WI38 (cell line): ENCODE measurements around the gene TMEM101.
"Not testable (repeated sequence)": the region's sequence is repeated elsewhere in the genome, so short reads cannot be mapped to it uniquely, and the experiment has no call there.

Source experiments
- H3K4me3 ChIP-seq: 2 replicates; pipeline ENCODE4 v1.5.1; 2011; ENCODE audit warnings: low read depth, mild to moderate bottlenecking, control low read depth, low read length
- CTCF ChIP-seq: IDR thresholded peaks from 2 replicates; pipeline ENCODE4 v1.5.1; 2012; ENCODE audit warnings: low read depth, mild to moderate bottlenecking, control low read depth, low read length

The TMEM101 gene

GRCh38 chr17:44049294-44050060 lies 34.7 kb upstream of the TMEM101 start:
- H3K4me3 ChIP-seq, result no peak overlapping the region
- no peak for TF ChIP-seq CTCF

DNA sequence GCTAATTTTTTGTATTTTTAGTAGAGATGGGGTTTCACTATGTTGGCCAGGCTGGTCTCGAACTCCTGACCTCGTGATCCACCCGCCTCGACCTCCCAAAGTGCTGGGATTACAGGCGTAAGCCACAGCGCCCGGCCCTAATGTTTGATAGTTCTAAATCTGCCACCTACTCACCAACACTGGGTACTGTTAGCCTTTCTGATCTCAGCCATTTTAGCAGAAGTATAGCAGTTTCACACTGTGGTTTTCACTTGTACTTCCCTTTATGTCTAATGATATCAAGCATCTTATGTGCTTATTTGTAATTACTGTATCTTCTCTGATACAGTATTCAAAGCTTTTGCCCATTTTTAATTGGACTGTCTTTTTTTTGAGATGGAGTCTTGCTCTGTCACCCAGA lies 32.1 kb upstream of the TMEM101 start:
- not testable (repeated sequence) for H3K4me3 ChIP-seq

- no peak for TF ChIP-seq CTCF
Observed at GRCh38 chr17:44045486-44045885, 30.7 kb upstream of the TMEM101 start.

DNA sequence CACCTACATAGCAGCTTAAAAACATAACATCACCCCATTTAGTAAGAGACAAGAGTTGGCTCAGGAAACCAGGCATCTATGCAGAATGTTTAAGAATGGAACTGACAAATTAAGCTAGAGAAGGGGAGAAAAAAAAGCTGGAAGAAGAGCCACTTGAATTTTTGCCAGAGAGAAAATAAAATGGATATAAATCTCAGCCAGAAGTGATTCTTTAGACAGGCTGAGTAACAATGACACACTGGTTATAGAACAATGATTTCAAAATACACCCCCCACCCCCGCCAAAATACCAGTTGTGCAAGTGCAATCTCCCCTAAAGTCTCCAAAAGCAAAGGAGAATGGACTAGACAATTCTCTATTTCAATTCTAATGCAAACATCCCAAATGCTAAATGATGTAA lies 29.3 kb upstream of the TMEM101 start:
- H3K4me3 ChIP-seq, result no peak overlapping the region
- no peak for TF ChIP-seq CTCF

More at GRCh38 chr17:44045486-44045885, 30.7 kb upstream of the TMEM101 start:
- no peak overlapping the region for H3K4me3 ChIP-seq

DNA sequence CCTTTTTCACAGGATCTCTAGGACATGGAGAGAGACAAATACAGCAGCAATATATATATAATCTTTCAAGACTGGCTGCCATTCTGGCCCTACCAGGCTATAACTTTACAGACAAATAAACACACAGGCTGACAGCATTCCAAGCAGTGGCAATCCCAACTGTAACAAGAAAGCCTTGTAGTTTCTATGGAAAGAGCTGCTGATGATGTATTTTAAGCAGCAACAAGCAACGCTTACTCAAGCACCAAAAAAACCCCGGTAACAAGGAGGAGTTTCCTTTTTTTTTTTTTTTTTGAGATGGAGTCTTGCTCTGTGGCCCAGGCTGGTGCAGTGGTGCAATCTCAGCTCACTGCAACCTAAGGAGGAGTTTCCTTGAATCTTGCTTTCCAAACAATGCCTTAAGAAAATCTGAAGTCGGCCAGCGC lies 28.5 kb upstream of the TMEM101 start:
- TF ChIP-seq CTCF, result no peak
- no peak overlapping the region for H3K4me3 ChIP-seq

DNA sequence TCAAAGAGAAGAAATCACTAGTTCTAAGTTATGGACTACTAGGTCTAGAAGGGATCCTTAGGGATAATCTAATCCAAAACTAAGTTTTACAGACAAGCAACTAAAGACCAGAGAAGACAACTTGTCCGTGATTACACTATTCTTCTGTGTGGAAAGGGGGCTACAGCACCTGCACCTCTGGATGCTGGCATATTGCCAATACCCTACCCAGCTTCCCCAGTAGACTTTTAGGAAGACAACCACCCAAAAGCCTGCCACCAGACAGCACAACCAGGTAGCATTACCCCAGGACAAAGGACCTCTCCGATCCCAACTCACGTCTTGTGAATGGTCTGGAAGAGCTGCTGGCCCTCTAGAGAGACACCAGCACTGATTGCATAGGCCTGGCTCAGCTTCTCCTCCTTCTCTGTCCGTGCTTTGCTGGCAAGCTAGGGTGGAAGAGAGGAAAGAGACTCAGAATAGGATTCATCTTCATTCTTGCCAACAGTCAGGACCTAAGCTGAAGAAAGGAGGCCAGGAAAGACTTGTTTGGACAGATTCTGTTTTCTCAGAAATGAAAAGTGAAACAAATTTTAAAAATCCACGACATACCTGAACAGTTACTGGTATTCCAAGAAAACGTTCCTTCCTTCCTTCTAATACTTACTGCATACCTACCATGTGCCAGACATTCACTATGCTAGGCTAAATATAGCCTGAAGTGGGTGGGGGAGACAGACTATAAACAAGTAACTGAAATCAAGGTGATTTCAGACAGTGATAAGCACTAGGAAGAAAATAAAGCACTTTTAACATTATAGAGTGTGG lies 25.3 kb upstream of the TMEM101 start:
- H3K4me3 ChIP-seq, result no peak overlapping the region
- no peak for TF ChIP-seq CTCF

DNA sequence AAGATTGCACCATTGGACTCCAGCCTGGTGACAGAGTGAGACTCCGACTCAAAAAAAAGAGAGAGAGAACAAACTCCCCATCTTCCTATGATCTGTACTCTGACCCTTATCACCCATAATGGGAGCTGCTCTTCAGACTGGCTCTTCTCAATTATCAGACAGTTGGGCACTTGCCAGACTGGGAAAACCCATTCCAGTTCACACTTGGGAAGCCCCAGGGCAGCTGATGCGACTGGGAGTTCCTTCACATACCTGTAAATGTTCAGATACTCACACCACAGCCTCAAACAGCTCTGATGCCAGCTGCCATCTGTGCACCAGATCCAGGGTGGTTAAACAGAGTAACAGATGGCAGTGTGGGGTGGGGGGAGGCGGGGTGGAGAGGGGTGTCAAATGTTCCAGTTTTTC lies 23.8 kb upstream of the TMEM101 start:
- TF ChIP-seq CTCF, result no peak
- H3K4me3 ChIP-seq, result no peak overlapping the region
